Mesenteric fat pad (tissue), 1 donor: ENCODE measurements around the gene SLC22A17. TPM values are rescaled to one million over a fixed set of nuclear protein-coding genes. Genes with fewer than 3 reads are reported as not detected.

Experiments
- DNase-seq: peaks from one replicate; pipeline ENCODE4 v3.0.0-alpha.2; 2020; ENCODE audit warnings: low spot score
- total RNA-seq: library from RNA; stranded (reverse); fragmentation: NEBNext Ultra II Directional; extraction: Animal tissue kit (Norgen Biotek cat#: 25700); gene quantifications from one replicate; pipeline ENCODE4 v1.2.1, GENCODE V29; 2021
- donor health status: DM: yes; HTN: yes; CAD: no.

SLC22A17 gene
- total RNA-seq, 1 donor from 2014 or later: 7.0 TPM

DNA sequence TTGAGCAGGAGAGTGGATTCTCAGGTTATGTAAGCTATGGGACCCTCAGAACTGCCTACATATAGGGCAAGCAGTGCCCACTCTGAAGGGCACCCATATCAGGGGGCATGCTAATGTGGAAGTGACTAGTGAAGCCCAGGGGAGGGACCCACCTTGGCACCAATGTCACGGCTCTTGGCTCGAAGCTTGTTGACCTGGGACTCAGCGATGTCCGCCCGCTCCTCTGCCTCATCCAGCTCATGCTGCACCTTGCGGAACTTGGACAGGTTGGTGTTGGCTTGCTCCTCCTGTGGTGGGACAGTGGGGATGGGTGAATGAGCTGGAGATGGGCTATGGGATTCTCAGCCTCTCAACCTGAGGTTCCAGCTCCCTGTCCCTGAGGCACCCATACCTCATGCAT is 29.6 kb upstream of the SLC22A17 start:
- no peak for DNase-seq

- no peak for DNase-seq
These were observed 29.2 kb upstream of the SLC22A17 start for GRCh38 chr14:23381871-23382270.

- no peak for DNase-seq
These were observed 28.3 kb upstream of the SLC22A17 start for GRCh38 chr14:23380976-23381375.

DNA sequence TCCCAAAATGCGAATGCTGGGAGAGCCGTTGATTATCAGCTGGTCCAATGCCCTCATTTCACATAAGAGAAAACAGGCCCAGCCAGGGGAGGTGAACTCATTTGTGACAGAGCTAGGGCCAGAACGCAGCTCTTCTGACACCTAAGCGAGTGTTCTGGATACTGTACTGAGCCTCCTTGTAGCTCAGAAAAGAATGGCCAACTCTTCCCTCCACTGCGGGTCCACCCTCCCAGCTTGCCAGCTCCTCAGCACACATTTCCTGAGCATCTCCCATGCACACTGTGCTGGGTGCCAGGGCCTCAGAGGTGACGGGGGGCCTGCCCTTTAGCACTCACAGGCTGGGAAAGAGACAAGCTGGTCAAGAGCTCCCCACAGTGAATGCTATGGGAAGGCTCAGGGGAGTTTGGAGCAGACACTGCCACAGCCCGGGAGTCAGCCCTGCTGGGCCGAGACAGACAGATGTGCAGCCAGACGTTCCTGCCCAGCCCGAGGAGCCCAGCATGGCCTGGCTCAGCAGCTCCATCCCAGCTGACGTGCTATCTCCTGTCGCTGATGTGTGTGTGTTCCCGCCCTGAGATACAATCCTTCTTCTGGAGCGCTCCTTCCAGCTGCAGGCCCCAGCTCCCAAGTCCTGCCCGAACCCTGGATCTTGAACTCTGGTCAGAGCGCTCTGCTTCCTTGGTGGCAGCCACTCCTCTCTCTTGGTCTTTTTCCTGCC is 27.7 kb upstream of the SLC22A17 start:
- DNase-seq: no peak

GRCh38 chr14:23379366-23380196 is 26.9 kb upstream of the SLC22A17 start:
- no peak for DNase-seq

- DNase-seq: no peak
These were observed 26.0 kb upstream of the SLC22A17 start for GRCh38 chr14:23378612-23379220.

- no peak for DNase-seq
These were observed 25.2 kb upstream of the SLC22A17 start for GRCh38 chr14:23377573-23378563.

GRCh38 chr14:23377198-23377550 is 24.5 kb upstream of the SLC22A17 start:
- DNase-seq: no peak

- DNase-seq: no peak
These were observed 24.0 kb upstream of the SLC22A17 start, which contains the start of gene CMTM5 for GRCh38 chr14:23376482-23377197. Gene CMTM5, plus strand, starts transcription at chr14:23377046. Its CDS starts 206 bp downstream, at chr14:23377252.

DNA sequence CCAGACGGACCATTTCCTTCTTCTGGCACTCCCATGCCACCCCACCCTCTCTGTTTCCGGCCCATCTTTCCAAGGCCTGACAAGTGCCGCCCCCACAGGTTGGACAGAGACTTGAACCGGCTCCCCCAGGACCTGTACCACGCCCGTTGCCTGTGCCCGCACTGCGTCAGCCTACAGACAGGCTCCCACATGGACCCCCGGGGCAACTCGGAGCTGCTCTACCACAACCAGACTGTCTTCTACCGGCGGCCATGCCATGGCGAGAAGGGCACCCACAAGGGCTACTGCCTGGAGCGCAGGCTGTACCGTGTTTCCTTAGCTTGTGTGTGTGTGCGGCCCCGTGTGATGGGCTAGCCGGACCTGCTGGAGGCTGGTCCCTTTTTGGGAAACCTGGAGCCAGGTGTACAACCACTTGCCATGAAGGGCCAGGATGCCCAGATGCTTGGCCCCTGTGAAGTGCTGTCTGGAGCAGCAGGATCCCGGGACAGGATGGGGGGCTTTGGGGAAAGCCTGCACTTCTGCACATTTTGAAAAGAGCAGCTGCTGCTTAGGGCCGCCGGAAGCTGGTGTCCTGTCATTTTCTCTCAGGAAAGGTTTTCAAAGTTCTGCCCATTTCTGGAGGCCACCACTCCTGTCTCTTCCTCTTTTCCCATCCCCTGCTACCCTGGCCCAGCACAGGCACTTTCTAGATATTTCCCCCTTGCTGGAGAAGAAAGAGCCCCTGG is 23.0 kb upstream of the SLC22A17 start:
- DNase-seq: no peak

DNA sequence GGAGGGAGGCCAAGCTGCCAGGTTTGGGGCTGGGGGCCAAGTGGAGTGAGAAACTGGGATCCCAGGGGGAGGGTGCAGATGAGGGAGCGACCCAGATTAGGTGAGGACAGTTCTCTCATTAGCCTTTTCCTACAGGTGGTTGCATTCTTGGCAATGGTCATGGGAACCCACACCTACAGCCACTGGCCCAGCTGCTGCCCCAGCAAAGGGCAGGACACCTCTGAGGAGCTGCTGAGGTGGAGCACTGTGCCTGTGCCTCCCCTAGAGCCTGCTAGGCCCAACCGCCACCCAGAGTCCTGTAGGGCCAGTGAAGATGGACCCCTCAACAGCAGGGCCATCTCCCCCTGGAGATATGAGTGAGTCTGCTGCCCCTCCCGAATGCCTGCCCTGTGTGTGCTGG is 20.4 kb upstream of the SLC22A17 start:
- DNase-seq: no peak

- DNase-seq: no peak
These were observed 19.8 kb upstream of the SLC22A17 start, which contains the start of gene IL25 for GRCh38 chr14:23372509-23372908. Gene IL25, plus strand, starts transcription at chr14:23372809.

DNA sequence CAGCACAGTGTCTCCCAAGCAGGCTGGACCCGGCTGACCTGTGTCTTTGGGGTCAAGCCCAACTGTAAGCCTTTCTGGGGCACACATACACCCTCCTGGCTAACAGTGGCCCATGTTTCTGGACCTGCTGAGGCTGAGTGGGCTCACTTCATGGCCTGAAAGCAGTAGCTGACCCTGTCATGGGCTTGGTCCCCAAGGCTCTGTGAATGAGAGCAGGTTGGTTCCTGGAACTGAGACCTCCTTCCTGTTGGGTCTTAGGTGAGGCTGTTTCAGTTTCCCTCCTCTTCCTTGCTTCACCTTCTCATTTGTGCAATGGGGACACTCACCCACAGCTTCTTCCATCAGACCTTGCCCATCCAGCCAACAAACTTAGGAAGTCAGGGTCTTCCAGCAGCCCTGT is 19.2 kb upstream of the SLC22A17 start:
- no peak for DNase-seq

DNA sequence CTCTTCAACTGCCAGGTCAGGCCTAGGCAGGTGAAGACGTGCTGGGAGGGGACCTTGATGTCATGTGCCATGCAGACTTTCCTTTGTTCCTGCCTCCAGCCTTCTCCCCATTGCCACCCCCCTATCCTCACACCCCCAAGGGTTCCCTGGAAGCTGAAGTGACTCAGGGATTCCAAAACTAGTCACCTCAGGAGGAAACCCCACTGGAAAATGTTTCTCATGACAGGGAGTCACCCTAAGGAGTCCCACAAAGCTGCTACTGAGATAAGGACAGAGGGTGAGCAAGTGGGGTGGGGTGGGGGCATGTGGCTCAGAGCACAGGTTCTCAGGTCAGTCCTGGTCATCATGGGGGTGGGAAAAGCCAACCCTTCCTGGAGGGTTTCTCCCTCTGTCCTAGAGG is 17.5 kb upstream of the SLC22A17 start:
- DNase-seq: no peak

DNA sequence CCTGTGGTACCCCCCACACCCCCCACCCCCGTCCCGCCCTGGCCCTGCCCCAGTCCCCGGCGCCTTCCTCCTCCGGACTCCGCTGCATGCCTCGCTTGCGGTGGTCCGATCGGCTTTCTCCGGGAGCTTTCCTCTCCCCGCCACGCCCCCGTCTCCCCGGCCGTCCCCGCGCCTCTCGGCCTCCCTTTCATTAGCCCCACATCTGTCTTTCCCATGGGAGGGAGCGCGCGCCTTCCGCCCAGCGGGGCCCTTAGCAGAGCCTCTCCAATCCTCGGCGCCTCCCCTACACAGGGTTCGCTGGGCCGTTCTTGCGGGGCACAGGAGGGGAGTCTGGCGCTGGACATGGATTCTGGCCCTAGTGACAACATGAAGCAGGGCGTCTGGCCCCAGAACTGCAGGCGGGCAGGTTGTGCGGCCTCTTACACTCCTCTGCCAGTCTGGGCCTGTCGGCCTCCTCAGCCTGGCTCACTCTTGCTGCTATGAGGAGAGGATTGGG is 13.8 kb upstream of the SLC22A17 start:
- DNase-seq: no peak

GRCh38 chr14:23365732-23366425 is 13.2 kb upstream of the SLC22A17 start:
- no peak for DNase-seq

DNA sequence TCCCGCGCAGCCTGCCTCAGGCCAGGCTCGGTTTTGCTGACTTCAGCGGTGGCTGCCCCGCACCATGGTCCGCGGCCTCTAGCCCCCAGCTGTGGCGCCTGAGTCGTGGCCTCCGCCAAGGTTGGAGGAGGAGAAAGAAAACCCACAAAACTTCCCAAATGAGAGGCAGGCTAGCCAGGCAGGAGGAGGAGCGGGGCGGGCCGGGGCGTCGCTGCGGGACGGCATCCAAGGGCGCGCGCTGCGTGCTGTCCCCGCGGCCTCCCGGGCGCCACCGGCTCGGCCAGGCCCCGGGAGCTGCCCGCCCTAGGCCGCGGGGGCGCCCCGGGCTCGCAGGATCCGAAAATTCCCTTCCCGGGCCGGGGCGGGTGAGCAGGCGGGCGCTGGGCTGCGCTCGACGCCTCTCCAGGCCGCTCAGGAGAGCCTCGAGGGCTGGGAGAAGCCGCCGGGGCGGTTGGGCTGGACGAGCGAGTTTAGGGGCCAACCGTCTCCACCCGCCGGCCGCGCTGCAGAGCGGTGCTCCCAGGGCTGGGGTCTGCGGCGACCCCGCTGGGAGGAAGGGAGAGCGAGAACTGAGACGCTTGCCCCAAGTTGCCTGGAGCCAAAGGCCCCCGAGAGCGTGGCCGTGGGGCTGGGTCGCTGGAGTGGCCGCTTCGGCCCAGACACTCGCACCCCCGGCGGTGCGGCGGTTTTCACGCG is 12.5 kb upstream of the SLC22A17 start, which contains the start of gene EFS:
TSS of gene EFS (minus strand) at position 137 of the 696 bp plus-strand sequence. CDS start 147 bp downstream, outside the sequence.
- DNase-seq: no peak
